Caco-2 (cell line): Measurements from ENCODE around the gene P2RX3. TPM values are rescaled to one million over a fixed set of nuclear protein-coding genes. Genes with fewer than 3 reads are reported as not detected.

Experiments
- BruUV-seq: library from RNA; stranded (reverse); fragments of 400-500 nt; replicated peaks from 2 replicates; lab custom pipeline; 2021; lab: Mats Ljungman, UMichigan
- CTCF ChIA-PET: fragments of 300-600 bp; sonication (Branson Sonifier 250); formaldehyde crosslinking; loops from one replicate; lab custom pipeline; 2022; ENCODE audit warnings: antibody characterized with exemption; lab: Charles Lee
- POLR2A ChIA-PET: fragments of 300-600 bp; sonication (Branson Sonifier 250); formaldehyde crosslinking; loops from one replicate; lab custom pipeline; 2022; ENCODE audit warnings: antibody characterized with exemption; lab: Charles Lee
- DNase-seq, 2 experiments: peaks; one replicate each; pipeline versions ENCODE4 v3.0.0 to v3.0.0-alpha.2; 2020 to 2022
- H3K27me3 ChIP-seq: replicated peaks from 2 replicates; pipeline ENCODE4 v1.6.0; 2011; ENCODE audit warnings: low read length; ENCODE audit not compliant: control insufficient read depth, insufficient read depth
- H3K36me3 ChIP-seq: 2 replicates; pipeline ENCODE4 v1.5.1; 2011; ENCODE audit warnings: low read length; ENCODE audit not compliant: control insufficient read depth, insufficient read depth
- H3K4me1 ChIP-seq: fragments of 250-450 bp; sonication (Bioruptor Pico); 2 replicates; pipeline ENCODE4 v1.5.1; 2020; ENCODE audit warnings: mild to moderate bottlenecking
- H3K4me3 ChIP-seq: 2 replicates; pipeline ENCODE4 v1.5.1; 2011; ENCODE audit warnings: low read depth, mild to moderate bottlenecking, control low read depth, low read length
- H3K9me3 ChIP-seq: fragments of 250-450 bp; sonication (Bioruptor Pico); 2 replicates; pipeline ENCODE4 v1.5.1; 2020; ENCODE audit warnings: mild to moderate bottlenecking, moderate library complexity
- H3K27ac Mint-ChIP-seq: one replicate; pipeline ENCODE4 v1.8.0; 2022; ENCODE audit warnings: mixed read lengths; ENCODE audit not compliant: unreplicated experiment
- H3K27me3 Mint-ChIP-seq: one replicate; pipeline ENCODE4 v1.8.0; 2022; ENCODE audit warnings: mixed read lengths; ENCODE audit not compliant: insufficient read depth, unreplicated experiment
- H3K36me3 Mint-ChIP-seq: one replicate; pipeline ENCODE4 v1.8.0; 2022; ENCODE audit warnings: mild to moderate bottlenecking, mixed read lengths; ENCODE audit not compliant: insufficient read depth, unreplicated experiment
- H3K4me1 Mint-ChIP-seq: one replicate; pipeline ENCODE4 v1.8.0; 2022; ENCODE audit warnings: low read depth, mixed read lengths; ENCODE audit not compliant: unreplicated experiment
- H3K4me3 Mint-ChIP-seq: one replicate; pipeline ENCODE4 v1.8.0; 2022; ENCODE audit warnings: mild to moderate bottlenecking, moderate library complexity, mixed read lengths; ENCODE audit not compliant: unreplicated experiment
- H3K9me3 Mint-ChIP-seq: one replicate; pipeline ENCODE4 v1.8.0; 2022; ENCODE audit warnings: mixed read lengths; ENCODE audit not compliant: unreplicated experiment
- CTCF ChIP-seq, 2 experiments: fragments of 200-600 bp in 1 of 2; IDR thresholded peaks; 1 replicate in 1 of 2; 2 replicates in 1 of 2; pipeline versions ENCODE4 v1.5.1 to v1.8.0; 2011 to 2022; ENCODE audit warnings: antibody characterized with exemption in 1 of 2, control low read depth in 1 of 2, inconsistent platforms in 1 of 2, low read depth in 1 of 2, low read length in 1 of 2, mild to moderate bottlenecking in 1 of 2, moderate library complexity in 1 of 2; ENCODE audit not compliant: insufficient read depth in 1 of 2, severe bottlenecking in 1 of 2, unreplicated experiment in 1 of 2
- intact Hi-C: fragments of 100-400 bp; cut with micrococcal nuclease; formaldehyde crosslinking; loops from one replicate; pipeline ENCODE4 v1.10.0; 2022; ENCODE audit not compliant: unreplicated experiment
- total RNA-seq: library from RNA; stranded (reverse); gene quantifications from 2 replicates; pipeline ENCODE4 v1.2.3, GENCODE V29; 2022

Gene P2RX3
- total RNA-seq, 1 experiment from 2014 or later, result not detected

- H3K4me3 ChIP-seq, result peak overlapping the region; percentile 79
- H3K4me1 Mint-ChIP-seq, result peaks cover 51% of the 10 kb centered on the region
- CTCF ChIA-PET, result no interaction called here
Measured at GRCh38 chr11:57323167-57323854, 14.8 kb upstream of the P2RX3 start.

GRCh38 chr11:57323855-57324153, 14.3 kb upstream of the P2RX3 start:
- no peak for DNase-seq
- no TSS peak for BruUV-seq
- peaks cover 68% of the 10 kb centered on the region for H3K36me3 Mint-ChIP-seq
- H3K36me3 ChIP-seq, result peaks cover 3% of the 10 kb centered on the region
- H3K27ac Mint-ChIP-seq, result peak overlapping the region; percentile 63
- peaks cover 56% of the 10 kb centered on the region for H3K4me1 Mint-ChIP-seq
- ChIA-PET CTCF (interaction anchor here (0.7 to 1.7 kb wide), 2 partner anchors 12 to 22 kb away, joined by 3 to 9 read pairs; no protein-coding TSS in a partner anchor), POLR2A (interaction anchor here (0.6 to 2.2 kb wide), 4 partner anchors 12 to 745 kb away, joined by 3 to 31 read pairs (median 12); partner anchors contain the start of gene SSRP1)
- H3K4me1 ChIP-seq, result peaks cover 52% of the 10 kb centered on the region
- H3K27me3 Mint-ChIP-seq, result no peaks in the 10 kb centered on the region
- TF ChIP-seq CTCF (IDR thresholded peaks at IDR 0.05; ENCODE audit: insufficient read depth in 1 of 2, low read depth in 1 of 2, low read length in 1 of 2, severe bottlenecking in 1 of 2, unreplicated experiment in 1 of 2), result no peak
- peak overlapping the region; percentile 88 for H3K4me3 Mint-ChIP-seq
- peak overlapping the region; percentile 79 for H3K4me3 ChIP-seq
- intact Hi-C loops, result loop anchor here (2.0 kb wide), 1 partner anchor 35 kb away; no protein-coding TSS in a partner anchor
- no peaks in the 10 kb centered on the region for H3K9me3 Mint-ChIP-seq
- no peaks in the 10 kb centered on the region for H3K27me3 ChIP-seq
- H3K9me3 ChIP-seq, result no peaks in the 10 kb centered on the region

More at GRCh38 chr11:57323167-57323854, 14.8 kb upstream of the P2RX3 start:
- no peak for TF ChIP-seq CTCF (IDR thresholded peaks at IDR 0.05; ENCODE audit: insufficient read depth in 1 of 2, low read depth in 1 of 2, low read length in 1 of 2, severe bottlenecking in 1 of 2, unreplicated experiment in 1 of 2)
- Mint-ChIP-seq H3K36me3 (peaks cover 64% of the 10 kb centered on the region), H3K27me3 (no peaks in the 10 kb centered on the region), H3K27ac (peak overlapping the region; percentile 63), H3K4me3 (peak overlapping the region; percentile 88), H3K9me3 (no peaks in the 10 kb centered on the region)
- Histone ChIP-seq H3K27me3 (no peaks in the 10 kb centered on the region), H3K4me1 (peaks cover 52% of the 10 kb centered on the region), H3K9me3 (no peaks in the 10 kb centered on the region), H3K36me3 (peaks cover 4% of the 10 kb centered on the region)
- intact Hi-C loops, result no loop called here
- POLR2A ChIA-PET, result interaction anchor here (0.6 to 2.2 kb wide), 3 partner anchors 12 to 744 kb away, joined by 3 to 31 read pairs (median 18); partner anchors contain the start of gene SSRP1
- DNase-seq, result no peak
- BruUV-seq, result no TSS peak

- Mint-ChIP-seq H3K4me3 (peak overlapping the region; percentile 88), H3K4me1 (peaks cover 57% of the 10 kb centered on the region), H3K27me3 (no peaks in the 10 kb centered on the region), H3K36me3 (peaks cover 67% of the 10 kb centered on the region), H3K9me3 (no peaks in the 10 kb centered on the region), H3K27ac (peak overlapping the region; percentile 95)
- peak overlapping the region; percentile 79 for H3K4me3 ChIP-seq
- TF ChIP-seq CTCF (IDR thresholded peaks at IDR 0.05; ENCODE audit: insufficient read depth in 1 of 2, low read depth in 1 of 2, low read length in 1 of 2, severe bottlenecking in 1 of 2, unreplicated experiment in 1 of 2), result no peak
- ChIA-PET CTCF (interaction anchor here (0.7 to 2.3 kb wide), 7 partner anchors 11 to 75 kb away, joined by 3 to 13 read pairs (median 5); partner anchors contain the start of genes P2RX3 and SSRP1), POLR2A (interaction anchor here (0.6 to 2.2 kb wide), 5 partner anchors 11 to 745 kb away, joined by 3 to 31 read pairs (median 5); partner anchors contain the start of gene SSRP1)
- no peaks in the 10 kb centered on the region for H3K9me3 ChIP-seq
- intact Hi-C loops, result loop anchor here (2.0 kb wide), 1 partner anchor 36 kb away; no protein-coding TSS in a partner anchor
- DNase-seq, result peak; percentile 67 to 73
- no peaks in the 10 kb centered on the region for H3K27me3 ChIP-seq
- BruUV-seq, result no TSS peak
- H3K4me1 ChIP-seq, result peaks cover 52% of the 10 kb centered on the region
- peaks cover 3% of the 10 kb centered on the region for H3K36me3 ChIP-seq
Measured at GRCh38 chr11:57324154-57324885, 13.8 kb upstream of the P2RX3 start.
